ENCODE data around the gene ATXN2L. TPM values are rescaled to one million over a fixed set of nuclear protein-coding genes. Genes with fewer than 3 reads are reported as not detected.

The ATXN2L gene
- polyA plus RNA-seq, 1 of the 3 experiments (the other 2 are of a cell fraction): 39.2 TPM

- CTCF ChIA-PET: interaction anchor here (1.2 kb wide), 1 partner anchor 15 kb away, joined by 4 read pairs; no protein-coding TSS in a partner anchor
- Histone ChIP-seq H3K4me1 (ENCODE audit: control insufficient read depth in 1 of 2, insufficient read depth in 2 of 2, low read depth in 1 of 2, low read length in 1 of 2) (peaks cover 7 to 14% of the 10 kb centered on the region in 2 experiments; a peak in 1 of 4 replicates), H3K36me3 (replicated peaks in 1 of 2; ENCODE audit: control insufficient read depth in 1 of 2, insufficient read depth in 2 of 2, low read length in 1 of 2) (peaks cover 25 to 29% of the 10 kb centered on the region in 2 experiments), H3K9me3 (no peaks in the 10 kb centered on the region), H3K4me3 (ENCODE audit: low read depth in 2 of 2, low read length in 1 of 2) (no peak overlapping the region), H3K27me3 (ENCODE audit: insufficient read depth) (no peaks in the 10 kb centered on the region), H4K20me1 (ENCODE audit: insufficient read depth) (no peaks in the 10 kb centered on the region), H3F3A (replicated peaks; ENCODE audit: insufficient read depth) (peaks cover 38% of the 10 kb centered on the region), H2AFZ (ENCODE audit: low read depth) (no peak overlapping the region), H3K9ac (no peak overlapping the region), H3K9me2 (no peaks in the 10 kb centered on the region), H3K79me2 (ENCODE audit: insufficient read depth) (peaks cover 41% of the 10 kb centered on the region), H3K4me2 (no peak overlapping the region), H3K27ac (ENCODE audit: low read depth in 2 of 2, low read length in 1 of 2) (no peak overlapping the region)
- POLR2A ChIA-PET: interaction anchor here (0.8 to 1.2 kb wide), 3 partner anchors 14 to 47 kb away, joined by 3 read pairs; partner anchors contain the start of gene SH2B1
- 98% methylated on average over 7 of the region's 7 CpGs for WGBS (ENCODE audit: low lambda C conversion rate)
- no peak for TF ChIP-seq POLR2AphosphoS5 (IDR thresholded peaks at IDR 0.05; ENCODE audit: low read depth, low read length)
- TF ChIP-seq JUND (IDR thresholded peaks at IDR 0.05): no peak
- no peak for TF ChIP-seq FOXM1 (IDR thresholded peaks at IDR 0.05; ENCODE audit: low read depth)
- TF ChIP-seq, protein P1, sequence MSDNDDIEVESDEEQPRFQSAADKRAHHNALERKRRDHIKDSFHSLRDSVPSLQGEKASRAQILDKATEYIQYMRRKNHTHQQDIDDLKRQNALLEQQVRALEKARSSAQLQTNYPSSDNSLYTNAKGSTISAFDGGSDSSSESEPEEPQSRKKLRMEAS (IDR thresholded peaks at IDR 0.05; ENCODE audit: low read depth): no peak
- TF ChIP-seq, protein P2, sequence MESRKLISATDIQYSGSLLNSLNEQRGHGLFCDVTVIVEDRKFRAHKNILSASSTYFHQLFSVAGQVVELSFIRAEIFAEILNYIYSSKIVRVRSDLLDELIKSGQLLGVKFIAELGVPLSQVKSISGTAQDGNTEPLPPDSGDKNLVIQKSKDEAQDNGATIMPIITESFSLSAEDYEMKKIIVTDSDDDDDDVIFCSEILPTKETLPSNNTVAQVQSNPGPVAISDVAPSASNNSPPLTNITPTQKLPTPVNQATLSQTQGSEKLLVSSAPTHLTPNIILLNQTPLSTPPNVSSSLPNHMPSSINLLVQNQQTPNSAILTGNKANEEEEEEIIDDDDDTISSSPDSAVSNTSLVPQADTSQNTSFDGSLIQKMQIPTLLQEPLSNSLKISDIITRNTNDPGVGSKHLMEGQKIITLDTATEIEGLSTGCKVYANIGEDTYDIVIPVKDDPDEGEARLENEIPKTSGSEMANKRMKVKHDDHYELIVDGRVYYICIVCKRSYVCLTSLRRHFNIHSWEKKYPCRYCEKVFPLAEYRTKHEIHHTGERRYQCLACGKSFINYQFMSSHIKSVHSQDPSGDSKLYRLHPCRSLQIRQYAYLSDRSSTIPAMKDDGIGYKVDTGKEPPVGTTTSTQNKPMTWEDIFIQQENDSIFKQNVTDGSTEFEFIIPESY (IDR thresholded peaks at IDR 0.05; ENCODE audit: borderline replicate concordance, low read depth): no peak
- TF ChIP-seq TCF12 (IDR thresholded peaks at IDR 0.05): no peak
- no peak for TF ChIP-seq SMC3 (IDR thresholded peaks at IDR 0.05; ENCODE audit: low read depth, low read length)
- no peak for TF ChIP-seq MXI1 (IDR thresholded peaks at IDR 0.05; ENCODE audit: low read depth, low read length)
- TF ChIP-seq, protein P3, sequence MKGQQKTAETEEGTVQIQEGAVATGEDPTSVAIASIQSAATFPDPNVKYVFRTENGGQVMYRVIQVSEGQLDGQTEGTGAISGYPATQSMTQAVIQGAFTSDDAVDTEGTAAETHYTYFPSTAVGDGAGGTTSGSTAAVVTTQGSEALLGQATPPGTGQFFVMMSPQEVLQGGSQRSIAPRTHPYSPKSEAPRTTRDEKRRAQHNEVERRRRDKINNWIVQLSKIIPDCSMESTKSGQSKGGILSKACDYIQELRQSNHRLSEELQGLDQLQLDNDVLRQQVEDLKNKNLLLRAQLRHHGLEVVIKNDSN (IDR thresholded peaks at IDR 0.05; ENCODE audit: borderline replicate concordance, low read depth): no peak
- TF ChIP-seq RXRA (IDR thresholded peaks at IDR 0.05; ENCODE audit: borderline replicate concordance, low read depth): no peak
- no peak for TF ChIP-seq TEAD4 (IDR thresholded peaks at IDR 0.05; ENCODE audit: borderline replicate concordance, insufficient read depth)
- no peak for TF ChIP-seq YY1 (IDR thresholded peaks at IDR 0.05; ENCODE audit: low read depth)
- TF ChIP-seq CTCF (IDR thresholded peaks at IDR 0.05): no peak
- TF ChIP-seq FOSL2 (IDR thresholded peaks at IDR 0.05; ENCODE audit: borderline replicate concordance, low read depth): no peak
- TF ChIP-seq GATA2 (CRISPR knock-in tag; IDR thresholded peaks at IDR 0.05): no peak
- no peak for TF ChIP-seq RCOR1 (IDR thresholded peaks at IDR 0.05; ENCODE audit: low read length)
- no peak for DNase-seq
Measured at GRCh38 chr16:28842696-28843095, 19.9 kb downstream of the ATXN2L start.
